Nucleus accumbens (tissue), 56 donors: ENCODE results near the gene HDAC1.

Source experiments
- DNase-seq, 56 donors: peaks; one replicate each; lab custom pipeline; 2025; lab: John Stamatoyannopoulos, UW

HDAC1 gene

GRCh38 chr1:32321712-32322291 lies 29.9 kb downstream of the HDAC1 start:
- no peak for DNase-seq

DNA sequence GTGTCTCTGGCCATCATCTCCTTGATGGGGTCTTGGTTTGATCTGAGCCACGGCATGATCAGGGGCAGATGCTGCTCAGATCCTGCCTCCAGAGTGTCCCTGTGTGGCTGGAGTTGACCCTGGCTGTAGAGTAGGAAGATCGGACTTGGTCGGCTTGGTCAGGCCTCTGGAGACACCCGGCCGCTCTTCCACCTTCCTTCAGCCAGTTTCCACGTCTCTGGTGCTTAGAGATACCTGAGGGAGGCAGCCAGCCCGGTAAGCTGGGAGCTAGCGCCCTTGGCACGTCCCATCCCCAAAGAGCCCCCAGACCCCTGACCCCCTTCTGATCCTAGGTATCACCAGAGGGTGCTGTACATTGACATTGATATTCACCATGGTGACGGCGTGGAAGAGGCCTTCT lies 35.3 kb downstream of the HDAC1 start:
- no peak for DNase-seq

GRCh38 chr1:32329931-32330466 lies 38.1 kb downstream of the HDAC1 start:
- no peak for DNase-seq

GRCh38 chr1:32330558-32331151 lies 38.8 kb downstream of the HDAC1 start:
- no peak for DNase-seq

- DNase-seq: no peak
Observed at GRCh38 chr1:32331549-32331948, 39.7 kb downstream of the HDAC1 start.

DNA sequence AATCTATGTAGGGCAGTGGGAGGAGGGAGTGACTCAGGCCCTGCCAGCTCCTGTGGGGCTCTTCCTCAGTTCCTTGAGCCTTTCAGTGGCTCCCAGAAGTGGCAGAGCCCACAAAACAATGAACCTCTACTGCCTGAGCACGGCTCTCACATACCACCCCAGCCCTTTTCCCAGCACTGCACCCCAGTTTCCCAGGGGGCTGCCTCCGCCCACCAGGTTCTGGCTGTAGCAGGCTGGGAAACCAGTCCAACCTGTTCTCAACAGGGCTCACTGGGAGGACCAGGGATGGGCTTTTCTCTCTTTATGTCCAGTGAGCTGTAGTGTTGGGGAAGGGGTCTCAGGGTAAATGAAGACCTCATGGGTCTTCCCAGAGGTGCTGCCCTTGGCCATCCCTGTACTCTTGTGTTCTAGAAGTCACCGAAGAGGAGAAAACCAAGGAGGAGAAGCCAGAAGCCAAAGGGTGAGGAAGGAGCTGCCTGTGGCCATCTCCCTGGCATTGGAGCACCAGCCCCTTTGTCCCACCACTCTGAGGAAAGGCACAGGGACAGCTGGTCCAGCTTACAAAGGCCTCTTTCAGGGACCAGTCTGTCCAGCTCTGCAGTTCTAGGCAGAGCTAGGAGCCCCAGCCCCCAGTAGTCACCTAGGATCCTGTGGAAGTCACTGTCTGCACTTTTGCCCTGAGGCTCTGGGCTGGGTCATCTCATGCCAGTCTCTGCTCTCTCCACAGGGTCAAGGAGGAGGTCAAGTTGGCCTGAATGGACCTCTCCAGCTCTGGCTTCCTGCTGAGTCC lies 40.6 kb downstream of the HDAC1 start:
- peak in 30 of 56 donors; percentile 9 to 69 (median 32) for DNase-seq

GRCh38 chr1:32333251-32333963 lies 41.5 kb downstream of the HDAC1 start:
- peak in 1 of 56 donors; percentile 43 for DNase-seq

DNA sequence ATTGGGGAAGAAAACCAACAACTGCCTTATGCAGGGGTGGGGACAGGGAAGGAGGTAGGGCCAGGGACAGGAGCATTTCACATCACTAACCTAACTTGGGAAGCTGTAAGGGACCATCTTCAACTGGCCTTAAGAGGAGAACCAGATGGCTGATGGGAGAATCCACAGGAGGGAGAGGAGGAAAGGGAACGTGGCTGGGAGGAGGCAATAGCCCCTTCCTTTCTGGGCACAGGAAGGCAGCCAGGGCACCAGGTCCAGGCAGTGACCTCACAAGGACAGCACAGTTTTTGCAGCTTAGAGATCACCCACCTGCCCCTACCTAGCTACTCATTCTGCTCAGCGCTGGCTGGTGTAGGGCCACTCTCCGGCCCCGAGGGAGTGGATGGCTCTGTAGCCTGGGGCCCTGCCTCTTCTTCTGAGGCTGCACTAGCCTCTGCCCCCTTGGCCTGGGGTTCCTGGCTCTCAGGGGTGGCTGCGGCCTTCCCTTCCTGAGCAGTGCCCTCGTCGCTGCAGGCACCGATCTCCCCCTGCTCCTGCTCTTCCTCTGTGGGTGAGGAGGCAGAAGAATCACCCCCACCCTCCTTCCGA lies 42.5 kb downstream of the HDAC1 start:
- peak in 1 of 56 donors; percentile 42 for DNase-seq

DNA sequence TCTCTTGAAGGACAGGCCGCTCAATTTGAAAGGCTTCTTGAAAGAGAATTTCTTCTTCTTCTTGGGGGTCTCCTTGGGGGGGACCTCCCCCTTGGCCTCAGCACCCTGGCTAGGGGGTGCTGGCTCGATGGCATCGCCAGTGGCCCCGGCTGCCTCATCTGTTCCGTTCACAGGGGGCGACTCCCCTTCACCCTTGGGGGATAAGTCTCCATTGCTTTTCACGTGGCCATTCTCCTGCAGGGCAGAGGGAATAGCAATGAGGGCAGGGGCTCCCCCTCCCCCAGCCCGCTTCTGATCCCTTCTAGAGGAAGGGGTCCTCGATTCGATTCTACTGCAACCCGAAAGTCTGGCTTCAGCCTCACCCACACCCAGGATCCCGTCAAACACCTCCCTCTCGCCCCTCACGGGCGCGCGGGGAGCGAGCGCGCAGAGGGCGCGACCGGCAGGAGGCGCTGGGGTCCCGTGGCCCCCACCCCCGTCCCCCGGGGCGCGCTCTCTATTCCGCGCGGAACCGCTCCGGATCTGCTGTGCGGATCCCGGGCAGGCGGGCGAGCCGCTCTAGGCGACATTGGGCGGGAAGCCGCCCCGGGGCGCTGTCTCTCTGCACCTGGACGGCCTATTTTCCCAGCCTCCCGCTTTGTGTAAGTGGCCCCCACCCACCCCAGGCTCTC lies 43.1 kb downstream of the HDAC1 start:
- DNase-seq: peak in 36 of 56 donors; percentile 13 to 75 (median 38)

DNA sequence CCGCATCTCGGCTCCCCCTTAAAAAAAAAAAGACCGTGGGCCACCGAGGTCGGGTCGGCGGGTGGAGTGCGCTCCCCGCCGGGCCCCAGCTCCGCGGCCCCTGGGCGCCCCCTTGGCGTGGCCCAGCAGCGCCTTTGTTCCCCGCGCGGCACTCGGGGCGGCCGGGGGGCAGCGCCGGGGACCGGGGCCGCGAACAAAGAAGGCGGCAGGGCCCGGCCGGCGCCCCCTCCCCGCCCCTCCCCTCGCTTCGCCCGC lies 43.6 kb downstream of the HDAC1 start:
- no peak for DNase-seq

GRCh38 chr1:32335790-32336590 lies 44.1 kb downstream of the HDAC1 start, which contains the start of gene MARCKSL1:
MARCKSL1 (minus strand) TSS chr1:32336233; CDS start chr1:32336033, 200 bp downstream.
- peak in 53 of 56 donors; percentile 36 to 92 (median 80) for DNase-seq

GRCh38 chr1:32336591-32336932 lies 44.7 kb downstream of the HDAC1 start:
- DNase-seq: peak in 9 of 56 donors; percentile 38 to 57 (median 51)

DNA sequence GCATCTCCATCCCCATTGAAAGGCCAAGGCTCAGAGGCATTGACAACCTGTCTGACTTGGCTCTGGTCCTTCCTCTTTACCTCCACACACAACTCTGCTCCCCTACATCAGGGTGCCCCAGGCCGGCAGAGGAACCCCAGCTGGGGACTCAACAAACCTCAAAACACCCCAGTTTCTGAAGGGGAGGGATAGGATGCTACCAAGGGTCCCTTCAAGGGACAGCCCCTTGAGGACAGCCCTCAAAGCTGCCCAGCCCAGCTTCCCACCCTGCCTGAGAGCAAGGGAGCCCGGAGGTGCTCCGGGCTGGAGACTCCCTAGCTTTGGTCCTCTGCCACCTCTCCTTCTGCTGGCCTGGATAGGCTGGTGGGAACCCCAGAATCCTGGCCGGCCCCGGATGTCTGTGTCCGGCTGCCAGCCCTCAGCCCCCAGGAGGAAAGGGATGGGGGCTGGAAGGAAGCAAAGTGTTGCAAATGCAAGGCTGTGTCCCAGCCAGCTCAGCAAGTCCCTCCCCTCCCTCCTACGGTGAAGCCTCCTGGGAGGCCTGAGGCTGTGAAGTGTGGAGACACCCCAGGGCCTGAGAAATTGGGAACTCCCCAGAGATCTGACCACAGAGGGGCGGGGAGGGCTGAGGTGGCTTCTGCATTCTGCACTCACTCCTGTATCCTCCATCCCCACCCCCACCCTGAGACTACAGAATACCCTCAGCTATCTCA lies 45.2 kb downstream of the HDAC1 start:
- DNase-seq: peak in 9 of 56 donors; percentile 14 to 46 (median 35)

GRCh38 chr1:32337855-32338636 lies 46.2 kb downstream of the HDAC1 start:
- peak in 54 of 56 donors; percentile 38 to 95 (median 84) for DNase-seq

DNA sequence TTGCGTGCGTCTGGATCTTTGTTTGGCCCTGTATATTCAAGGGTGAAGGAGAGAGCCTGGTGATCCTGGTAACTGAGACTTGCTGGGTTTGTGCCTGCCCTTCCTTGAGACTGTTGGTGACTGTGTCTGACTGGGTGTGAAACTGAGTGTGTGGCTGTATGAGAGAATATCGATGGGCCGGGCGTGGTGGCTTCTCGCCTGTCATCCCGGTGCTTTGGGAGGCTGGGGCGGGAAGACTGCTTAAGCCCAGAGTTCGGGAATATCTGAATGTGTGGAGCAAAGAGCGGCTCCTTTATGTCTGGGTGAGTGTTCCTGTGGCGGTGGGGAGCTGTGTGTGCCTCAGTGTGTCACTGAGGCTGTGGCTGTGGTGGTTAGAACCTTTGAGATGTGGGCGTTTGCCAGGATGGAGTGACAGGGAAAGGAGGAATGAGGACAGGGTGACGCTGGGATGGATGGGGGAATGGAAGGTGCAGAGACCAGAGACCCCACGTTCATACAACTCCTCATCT lies 46.8 kb downstream of the HDAC1 start:
- DNase-seq: peak in 5 of 56 donors; percentile 44 to 75 (median 66)

DNA sequence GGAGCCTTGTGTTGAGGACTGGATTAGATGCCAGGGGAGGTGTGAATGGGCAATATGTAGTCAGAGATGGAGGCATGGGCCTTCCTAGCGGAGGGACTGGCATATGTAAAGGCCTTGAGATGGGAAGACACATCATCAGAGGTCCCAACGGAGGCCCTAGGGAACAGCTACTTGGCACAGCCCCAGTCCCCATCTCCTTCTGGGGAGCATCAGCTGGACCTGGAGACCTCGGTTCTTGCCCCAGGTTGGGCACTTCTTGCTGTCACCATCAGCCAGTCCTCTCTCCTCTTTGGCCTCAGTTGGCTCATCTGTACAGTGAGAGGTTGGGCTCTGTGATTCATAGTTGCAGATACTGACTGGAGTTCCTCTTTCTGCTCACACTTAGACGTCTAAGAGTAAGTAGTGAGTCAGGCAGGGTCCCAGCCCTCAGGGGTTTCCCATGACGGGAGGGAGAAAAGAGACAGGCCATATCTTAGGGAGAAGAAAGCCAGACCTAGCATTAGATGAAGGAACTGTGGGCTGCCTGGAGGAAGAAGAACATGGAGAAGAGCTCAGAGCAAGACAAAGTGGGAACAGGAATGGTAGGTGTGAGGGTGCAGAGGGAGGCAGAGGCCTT lies 47.6 kb downstream of the HDAC1 start:
- DNase-seq: peak in 3 of 56 donors; percentile 35 to 45 (median 39)

DNA sequence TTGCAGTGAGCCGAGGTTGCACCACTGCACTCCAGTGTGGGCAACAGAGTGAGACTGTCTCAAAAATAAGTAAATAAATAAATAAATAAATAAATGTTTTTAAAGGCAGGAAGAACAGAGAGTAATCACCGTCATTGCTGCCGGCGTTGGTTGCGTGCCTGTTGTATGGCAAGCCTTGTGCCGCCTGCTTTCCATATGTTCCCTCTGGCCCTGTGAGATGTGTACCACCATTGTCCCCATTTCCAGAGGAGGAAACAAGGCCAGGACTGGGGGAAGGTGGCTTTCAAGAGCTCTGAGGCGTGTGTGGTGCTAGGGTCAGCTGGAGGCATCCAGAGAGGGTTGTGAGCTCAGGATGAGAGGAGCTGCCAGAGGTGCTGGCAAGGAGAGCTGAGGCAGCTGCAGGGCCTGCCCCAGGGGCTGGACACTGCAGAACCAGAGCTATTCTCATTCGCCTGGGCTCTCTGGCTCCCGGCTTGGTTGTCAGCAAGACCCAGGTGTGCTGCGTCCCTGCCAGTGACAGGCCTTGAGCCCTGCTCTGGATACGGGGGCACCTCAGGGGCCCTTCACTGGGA lies 49.4 kb downstream of the HDAC1 start:
- DNase-seq: peak in 16 of 56 donors; percentile 16 to 41 (median 36)
